HL-60 (cell line): ENCODE results near the gene TNP2.

ENCODE experiments used
- CTCF ChIP-seq: IDR thresholded peaks from one replicate; pipeline ENCODE4 v1.5.1; 2011; ENCODE audit warnings: low read length, control low read depth, inconsistent platforms; ENCODE audit not compliant: insufficient read depth
- GABPA ChIP-seq: IDR thresholded peaks from 2 replicates; pipeline ENCODE4 v1.6.1; 2012; ENCODE audit warnings: low read depth

- no peak for TF ChIP-seq CTCF
- no peak for TF ChIP-seq GABPA
Observed at GRCh38 chr16:11273721-11274324, 4.7 kb upstream of the TNP2 start.
